MM.1S (cell line): Measurements from ENCODE around the gene EMSY.
"Not testable (repeated sequence)": the region's sequence is repeated elsewhere in the genome, so short reads cannot be mapped to it uniquely, and the experiment has no call there.

Experiments used
- DNase-seq: peaks from one replicate; pipeline ENCODE4 v3.0.0-alpha.2; 2015
- H2AFZ ChIP-seq: fragments of 300-600 bp; sonication (generic); 2 replicates; pipeline ENCODE4 v1.6.0; 2016; ENCODE audit warnings: antibody characterized with exemption, low read length
- H3F3A ChIP-seq: fragments of 300-600 bp; sonication (generic); 2 replicates; pipeline ENCODE4 v1.6.1; 2016; ENCODE audit warnings: mild to moderate bottlenecking, antibody characterized with exemption, low read length, moderate library complexity, mixed read lengths; ENCODE audit not compliant: insufficient read depth
- H3K27ac ChIP-seq: fragments of 300-600 bp; sonication (generic); 2 replicates; pipeline ENCODE4 v1.5.1; 2016; ENCODE audit warnings: mild to moderate bottlenecking, low read length
- H3K27me3 ChIP-seq: fragments of 300-600 bp; sonication (generic); replicated peaks from 2 replicates; pipeline ENCODE4 v1.6.0; 2016; ENCODE audit warnings: low read length; ENCODE audit not compliant: insufficient read depth
- H3K36me3 ChIP-seq: fragments of 300-600 bp; sonication (generic); replicated peaks from 2 replicates; pipeline ENCODE4 v1.6.1; 2016; ENCODE audit warnings: mild to moderate bottlenecking, low read length, mixed read lengths; ENCODE audit not compliant: insufficient read depth
- H3K4me1 ChIP-seq: fragments of 300-600 bp; sonication (generic); 2 replicates; pipeline ENCODE4 v1.6.1; 2016; ENCODE audit warnings: low read length, mixed read lengths
- H3K4me2 ChIP-seq: fragments of 300-600 bp; sonication (generic); 2 replicates; pipeline ENCODE4 v1.6.0; 2016; ENCODE audit warnings: low read depth, low read length
- H3K4me3 ChIP-seq: fragments of 300-600 bp; sonication (generic); 2 replicates; pipeline ENCODE4 v1.5.1; 2016; ENCODE audit warnings: low read length, mixed read lengths
- H3K79me2 ChIP-seq: fragments of 300-600 bp; sonication (generic); 2 replicates; pipeline ENCODE4 v1.6.1; 2016; ENCODE audit warnings: mixed run types, low read length, mixed read lengths
- H3K9ac ChIP-seq: fragments of 300-600 bp; sonication (generic); 2 replicates; pipeline ENCODE4 v1.6.1; 2016; ENCODE audit warnings: low read length, mixed read lengths
- H3K9me2 ChIP-seq: fragments of 300-600 bp; sonication (generic); replicated peaks from 2 replicates; pipeline ENCODE4 v1.6.1; 2016; ENCODE audit warnings: mild to moderate bottlenecking, low read length, mixed read lengths; ENCODE audit not compliant: insufficient read depth
- H3K9me3 ChIP-seq: fragments of 300-600 bp; sonication (generic); replicated peaks from 2 replicates; pipeline ENCODE4 v1.6.1; 2016; ENCODE audit warnings: mild to moderate bottlenecking, low read length, mixed read lengths; ENCODE audit not compliant: insufficient read depth
- H4K20me1 ChIP-seq: fragments of 300-600 bp; sonication (generic); 2 replicates; pipeline ENCODE4 v1.6.1; 2016; ENCODE audit warnings: mild to moderate bottlenecking, low read length, moderate library complexity, mixed read lengths; ENCODE audit not compliant: insufficient read depth
- EZH2 ChIP-seq: fragments of 300-600 bp; sonication (generic); optimal IDR thresholded peaks from 2 replicates; pipeline ENCODE3; 2017; ENCODE audit warnings: low read depth, mild to moderate bottlenecking, antibody characterized with exemption, low read length, mixed read lengths
- EZH2phosphoT487 ChIP-seq: fragments of 300-600 bp; sonication (generic); IDR thresholded peaks from 2 replicates; pipeline ENCODE4 v1.6.1; 2018; ENCODE audit warnings: antibody characterized with exemption, low read length
- TF ChIP-seq, protein P1 (sequence below): fragments of 300-600 bp; sonication (generic); IDR thresholded peaks from 2 replicates; pipeline ENCODE4 v1.5.1; 2016; ENCODE audit warnings: antibody characterized with exemption, low read length, mixed read lengths

Gene EMSY

GRCh38 chr11:76591416-76591815 lies 146.6 kb downstream of the EMSY start:
- no peak overlapping the region for H3K4me2 ChIP-seq
- H3K9ac ChIP-seq: no peak overlapping the region
- no peak overlapping the region for H3K27ac ChIP-seq
- TF ChIP-seq, protein P1, sequence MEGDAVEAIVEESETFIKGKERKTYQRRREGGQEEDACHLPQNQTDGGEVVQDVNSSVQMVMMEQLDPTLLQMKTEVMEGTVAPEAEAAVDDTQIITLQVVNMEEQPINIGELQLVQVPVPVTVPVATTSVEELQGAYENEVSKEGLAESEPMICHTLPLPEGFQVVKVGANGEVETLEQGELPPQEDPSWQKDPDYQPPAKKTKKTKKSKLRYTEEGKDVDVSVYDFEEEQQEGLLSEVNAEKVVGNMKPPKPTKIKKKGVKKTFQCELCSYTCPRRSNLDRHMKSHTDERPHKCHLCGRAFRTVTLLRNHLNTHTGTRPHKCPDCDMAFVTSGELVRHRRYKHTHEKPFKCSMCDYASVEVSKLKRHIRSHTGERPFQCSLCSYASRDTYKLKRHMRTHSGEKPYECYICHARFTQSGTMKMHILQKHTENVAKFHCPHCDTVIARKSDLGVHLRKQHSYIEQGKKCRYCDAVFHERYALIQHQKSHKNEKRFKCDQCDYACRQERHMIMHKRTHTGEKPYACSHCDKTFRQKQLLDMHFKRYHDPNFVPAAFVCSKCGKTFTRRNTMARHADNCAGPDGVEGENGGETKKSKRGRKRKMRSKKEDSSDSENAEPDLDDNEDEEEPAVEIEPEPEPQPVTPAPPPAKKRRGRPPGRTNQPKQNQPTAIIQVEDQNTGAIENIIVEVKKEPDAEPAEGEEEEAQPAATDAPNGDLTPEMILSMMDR: no peak
- TF ChIP-seq EZH2phosphoT487: no peak
- TF ChIP-seq EZH2: no peak
- H3K27me3 ChIP-seq: no peaks in the 10 kb centered on the region
- H3K79me2 ChIP-seq: no peaks in the 10 kb centered on the region
- H3K36me3 ChIP-seq: no peaks in the 10 kb centered on the region
- no peaks in the 10 kb centered on the region for H4K20me1 ChIP-seq
- H3K4me1 ChIP-seq: no peaks in the 10 kb centered on the region
- no peaks in the 10 kb centered on the region for H3K9me3 ChIP-seq
- DNase-seq: no peak
- H2AFZ ChIP-seq: no peak overlapping the region
- no peaks in the 10 kb centered on the region for H3F3A ChIP-seq
- H3K9me2 ChIP-seq: no peaks in the 10 kb centered on the region
- H3K4me3 ChIP-seq: no peak overlapping the region

GRCh38 chr11:76592025-76592914 lies 147.5 kb downstream of the EMSY start:
- H3K9me3 ChIP-seq: no peaks in the 10 kb centered on the region
- no peak overlapping the region for H3K27ac ChIP-seq
- no peaks in the 10 kb centered on the region for H3K36me3 ChIP-seq
- H3F3A ChIP-seq: no peaks in the 10 kb centered on the region
- H3K4me2 ChIP-seq: no peak overlapping the region
- H3K4me3 ChIP-seq: no peak overlapping the region
- H2AFZ ChIP-seq: no peak overlapping the region
- TF ChIP-seq EZH2 (no peak), EZH2phosphoT487 (no peak)
- TF ChIP-seq, protein P1: no peak
- H3K27me3 ChIP-seq: no peaks in the 10 kb centered on the region
- H3K9ac ChIP-seq: no peak overlapping the region
- H4K20me1 ChIP-seq: no peaks in the 10 kb centered on the region
- no peaks in the 10 kb centered on the region for H3K4me1 ChIP-seq
- no peaks in the 10 kb centered on the region for H3K79me2 ChIP-seq
- H3K9me2 ChIP-seq: no peaks in the 10 kb centered on the region
- no peak for DNase-seq

GRCh38 chr11:76592961-76593360 lies 148.1 kb downstream of the EMSY start:
- Histone ChIP-seq H3K36me3 (no peaks in the 10 kb centered on the region), H3K9me3 (no peaks in the 10 kb centered on the region), H3K4me3 (no peak overlapping the region), H3K27ac (no peak overlapping the region), H3K9ac (no peak overlapping the region), H3K27me3 (no peaks in the 10 kb centered on the region), H2AFZ (no peak overlapping the region), H3K4me2 (no peak overlapping the region), H3F3A (no peaks in the 10 kb centered on the region), H3K79me2 (no peaks in the 10 kb centered on the region), H3K9me2 (no peaks in the 10 kb centered on the region), H4K20me1 (no peaks in the 10 kb centered on the region), H3K4me1 (no peaks in the 10 kb centered on the region)
- DNase-seq: no peak
- TF ChIP-seq EZH2phosphoT487 (no peak), EZH2 (no peak)
- TF ChIP-seq, protein P1: no peak

GRCh38 chr11:76595091-76595490 lies 150.3 kb downstream of the EMSY start:
- H3F3A ChIP-seq, DNase-seq: not testable (repeated sequence)

More at GRCh38 chr11:76595091-76595490, 150.3 kb downstream of the EMSY start:
- H4K20me1 ChIP-seq, H3K36me3 ChIP-seq, H3K9me3 ChIP-seq, H3K27me3 ChIP-seq, H3K4me1 ChIP-seq, H3K9me2 ChIP-seq, H3K4me2 ChIP-seq, H3K27ac ChIP-seq, H3K9ac ChIP-seq, H2AFZ ChIP-seq, H3K79me2 ChIP-seq, H3K4me3 ChIP-seq: not testable (repeated sequence)
